HG02970 (cell line): ENCODE data around the gene BRD4.

Source experiments
- ATAC-seq: cut with Tn5 transposase; IDR thresholded peaks from one replicate; pipeline ENCODE4 v1.9.1; 2021; ENCODE audit warnings: mild to moderate bottlenecking, moderate library complexity, moderate number of reproducible peaks; ENCODE audit not compliant: unreplicated experiment, low FRiP score

The BRD4 gene

GRCh38 chr19:15251749-15252397 is 80.5 kb downstream of the BRD4 start:
- ATAC-seq = no peak

GRCh38 chr19:15251010-15251748 is 81.2 kb downstream of the BRD4 start:
- no peak for ATAC-seq

- no peak for ATAC-seq
Measured at GRCh38 chr19:15250640-15250993, 81.7 kb downstream of the BRD4 start.

- ATAC-seq = no peak
Measured at GRCh38 chr19:15249972-15250639, 82.2 kb downstream of the BRD4 start.

GRCh38 chr19:15249528-15249874 is 82.8 kb downstream of the BRD4 start:
- no peak for ATAC-seq

GRCh38 chr19:15248648-15249527 is 83.5 kb downstream of the BRD4 start:
- no peak for ATAC-seq

GRCh38 chr19:15248106-15248505 is 84.2 kb downstream of the BRD4 start:
- ATAC-seq = no peak

GRCh38 chr19:15247107-15248014 is 85.0 kb downstream of the BRD4 start:
- no peak for ATAC-seq

- no peak for ATAC-seq
Measured at GRCh38 chr19:15246198-15246481, 86.2 kb downstream of the BRD4 start.

GRCh38 chr19:15245370-15246197 is 86.8 kb downstream of the BRD4 start:
- ATAC-seq = no peak

- ATAC-seq = no peak
Measured at GRCh38 chr19:15244808-15245207, 87.5 kb downstream of the BRD4 start.

- ATAC-seq = no peak
Measured at GRCh38 chr19:15244106-15244803, 88.1 kb downstream of the BRD4 start.

- ATAC-seq = no peak
Measured at GRCh38 chr19:15243236-15243957, 88.9 kb downstream of the BRD4 start.

- no peak for ATAC-seq
Measured at GRCh38 chr19:15241259-15241910, 91.0 kb downstream of the BRD4 start.

- no peak for ATAC-seq
Measured at GRCh38 chr19:15240515-15240914, 91.8 kb downstream of the BRD4 start.

- no peak for ATAC-seq
Measured at GRCh38 chr19:15239337-15239949, 92.9 kb downstream of the BRD4 start.

GRCh38 chr19:15238639-15239155 is 93.6 kb downstream of the BRD4 start:
- ATAC-seq = no peak
